Suprapubic skin (tissue), 3 donors: ENCODE data around the gene LRP8.

Experiments
- CTCF ChIP-seq, 2 donors: fragments of 200-600 bp in 1 of 2; fragments of 450-650 bp in 1 of 2; sonication (generic) in 1 of 2; IDR thresholded peaks; one replicate each; pipeline ENCODE4 v1.5.1; 2016 to 2019; ENCODE audit warnings: antibody characterized with exemption in 2 of 2, mild to moderate bottlenecking in 1 of 2, moderate library complexity in 1 of 2
- POLR2A ChIP-seq, 2 donors: fragments of 450-650 bp; IDR thresholded peaks; one replicate each; pipeline ENCODE4 v1.6.1; 2017; ENCODE audit warnings: antibody characterized with exemption in 2 of 2, mild to moderate bottlenecking in 2 of 2, moderate library complexity in 2 of 2

DNA sequence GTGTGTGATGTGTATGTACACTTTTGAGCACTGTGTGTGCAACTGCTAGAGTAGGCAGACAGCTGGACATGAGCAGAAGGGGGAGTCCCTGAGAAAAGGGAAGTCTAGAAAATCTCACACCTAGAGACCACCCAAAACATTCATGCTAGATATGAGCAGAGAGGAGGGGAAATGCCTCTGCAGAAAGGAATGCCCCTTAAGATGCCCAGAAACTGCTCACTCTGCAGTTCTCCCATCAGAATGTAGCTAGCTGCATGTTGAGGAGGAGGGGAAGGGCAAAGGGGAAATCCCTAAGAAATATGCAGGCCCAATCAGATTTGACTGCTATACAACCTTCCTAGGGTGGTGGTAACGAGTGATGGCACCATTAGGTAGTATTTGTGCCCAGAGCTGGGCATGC is 57.8 kb downstream of the LRP8 start:
- no peak for TF ChIP-seq POLR2A (IDR thresholded peaks at IDR 0.05)
- no peak for TF ChIP-seq CTCF (IDR thresholded peaks at IDR 0.05)
